Measurements from ENCODE around the gene CWC15. TPM values are rescaled to one million over a fixed set of nuclear protein-coding genes. Genes with fewer than 3 reads are reported as not detected.

Gene CWC15
- total RNA-seq, 2 experiments from 2014 or later = 121 to 124 TPM

DNA sequence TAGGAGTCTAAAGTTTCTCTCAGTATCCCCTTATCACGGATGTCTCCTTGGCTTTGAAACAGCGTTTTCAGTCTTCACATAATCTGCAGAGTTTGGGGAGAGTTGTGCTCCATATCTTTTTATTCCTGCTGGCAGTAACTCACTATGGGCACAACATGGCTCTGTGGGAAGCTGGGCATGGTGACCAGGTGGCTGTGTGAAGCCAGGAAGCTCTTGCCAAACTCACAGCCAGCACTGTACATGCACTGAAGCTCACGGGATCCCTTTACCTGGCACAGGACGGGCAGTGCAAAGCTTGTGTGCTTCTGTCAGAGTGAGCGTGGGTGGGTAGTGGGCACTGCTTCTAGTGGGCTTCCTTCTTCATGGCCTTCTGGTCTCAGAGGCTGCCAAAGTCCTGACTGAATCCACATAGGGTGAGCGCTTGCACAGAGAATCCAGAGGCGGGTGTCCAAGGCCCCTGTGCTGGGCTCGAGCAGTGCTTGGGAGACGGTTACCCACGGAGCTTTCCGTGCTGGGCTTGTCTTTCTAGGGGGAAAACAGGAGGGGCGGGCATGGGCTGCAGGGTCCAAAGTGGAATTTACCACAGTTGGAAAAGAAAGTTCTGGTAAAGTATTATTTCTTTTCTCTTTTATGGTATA lies 40.9 kb upstream of the CWC15 start:
- Histone ChIP-seq H3K27ac (ENCODE audit: low read depth in 1 of 2, low read length in 2 of 2) (no peak overlapping the region), H3K4me3 (ENCODE audit: low read length) (no peak overlapping the region), H3K27me3 (ENCODE audit: control insufficient read depth in 1 of 2, insufficient read depth in 2 of 2, low read length in 2 of 2) (peaks cover 7 to 9% of the 10 kb centered on the region in 2 experiments), H3K9me3 (ENCODE audit: control insufficient read depth in 1 of 2, insufficient read depth in 1 of 2, low read length in 2 of 2) (peaks cover 0 to 4% of the 10 kb centered on the region in 2 experiments), H3K4me1 (ENCODE audit: insufficient read depth, low read length) (no peaks in the 10 kb centered on the region), H3K36me3 (ENCODE audit: insufficient read depth, low read length) (no peaks in the 10 kb centered on the region)
- no peaks in the 10 kb centered on the region for H3K4me1 Mint-ChIP-seq (ENCODE audit: low read depth)
- H3K27ac Mint-ChIP-seq = no peak overlapping the region
- DNase-seq (no peak), ATAC-seq (ENCODE audit: poor library complexity) (no peak)
- intact Hi-C loops (cut with DNase I, micrococcal nuclease) = no loop called here
- POLR2A ChIA-PET = no interaction called here
- no peaks in the 10 kb centered on the region for H3K9me3 Mint-ChIP-seq
- CTCF ChIA-PET = no interaction called here
- no peaks in the 10 kb centered on the region for H3K36me3 Mint-ChIP-seq (ENCODE audit: low read depth)
- TF ChIP-seq CTCF (IDR thresholded peaks at IDR 0.05) = no peak
- H3K4me3 Mint-ChIP-seq = no peak overlapping the region
- peaks cover 22% of the 10 kb centered on the region for H3K27me3 Mint-ChIP-seq

- intact Hi-C loops (cut with DNase I, micrococcal nuclease) = no loop called here
- ChIA-PET CTCF (no interaction called here), POLR2A (no interaction called here)
- no peaks in the 10 kb centered on the region for H3K36me3 ChIP-seq (ENCODE audit: insufficient read depth, low read length)
- Mint-ChIP-seq H3K9me3 (no peaks in the 10 kb centered on the region), H3K27ac (no peak overlapping the region), H3K36me3 (ENCODE audit: low read depth) (no peaks in the 10 kb centered on the region), H3K4me3 (no peak overlapping the region), H3K27me3 (peaks cover 26% of the 10 kb centered on the region), H3K4me1 (ENCODE audit: low read depth) (no peaks in the 10 kb centered on the region)
- no peaks in the 10 kb centered on the region for H3K4me1 ChIP-seq (ENCODE audit: insufficient read depth, low read length)
- TF ChIP-seq CTCF (IDR thresholded peaks at IDR 0.05) = no peak
- no peak overlapping the region for H3K27ac ChIP-seq (ENCODE audit: low read depth in 1 of 2, low read length in 2 of 2)
- H3K9me3 ChIP-seq (ENCODE audit: control insufficient read depth in 1 of 2, insufficient read depth in 1 of 2, low read length in 2 of 2) = peaks cover 0 to 4% of the 10 kb centered on the region in 2 experiments
- no peak for ATAC-seq (ENCODE audit: poor library complexity)
- peaks cover 7 to 9% of the 10 kb centered on the region in 2 experiments for H3K27me3 ChIP-seq (ENCODE audit: control insufficient read depth in 1 of 2, insufficient read depth in 2 of 2, low read length in 2 of 2)
- H3K4me3 ChIP-seq (ENCODE audit: low read length) = no peak overlapping the region
- DNase-seq = no peak
Observed at GRCh38 chr11:95011376-95011775, 38.0 kb upstream of the CWC15 start.

DNA sequence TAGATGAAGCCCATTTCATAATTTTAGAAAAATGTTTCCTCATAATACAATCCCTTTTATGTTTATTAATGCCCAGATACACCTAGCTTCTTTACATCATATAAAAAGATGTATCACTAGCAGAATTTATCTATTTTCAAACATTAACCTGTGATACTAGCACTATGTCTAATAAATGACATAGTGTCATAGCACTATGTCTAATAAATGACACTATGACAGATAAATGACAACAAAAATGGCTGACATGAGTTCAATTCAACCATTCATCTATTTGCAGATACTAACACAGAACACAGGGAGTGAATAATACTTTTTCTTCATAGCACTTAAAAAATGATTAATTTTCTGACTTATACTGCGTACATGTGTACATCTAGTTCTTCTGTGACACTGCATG lies 32.3 kb upstream of the CWC15 start:
- no peak for ATAC-seq (ENCODE audit: poor library complexity)
- Mint-ChIP-seq H3K36me3 (ENCODE audit: low read depth) (no peaks in the 10 kb centered on the region), H3K4me1 (ENCODE audit: low read depth) (no peaks in the 10 kb centered on the region), H3K27ac (no peak overlapping the region), H3K27me3 (peaks cover 15% of the 10 kb centered on the region), H3K4me3 (no peak overlapping the region), H3K9me3 (no peaks in the 10 kb centered on the region)
- TF ChIP-seq CTCF (IDR thresholded peaks at IDR 0.05) = no peak
- Histone ChIP-seq H3K9me3 (ENCODE audit: control insufficient read depth in 1 of 2, insufficient read depth in 1 of 2, low read length in 2 of 2) (no peaks in the 10 kb centered on the region), H3K4me1 (ENCODE audit: insufficient read depth, low read length) (no peaks in the 10 kb centered on the region), H3K36me3 (ENCODE audit: insufficient read depth, low read length) (no peaks in the 10 kb centered on the region), H3K4me3 (ENCODE audit: low read length) (no peak overlapping the region), H3K27ac (ENCODE audit: low read depth in 1 of 2, low read length in 2 of 2) (no peak overlapping the region), H3K27me3 (ENCODE audit: control insufficient read depth in 1 of 2, insufficient read depth in 2 of 2, low read length in 2 of 2) (no peaks in the 10 kb centered on the region)
- ChIA-PET POLR2A (no interaction called here), CTCF (no interaction called here)
- DNase-seq = no peak
- intact Hi-C loops (cut with DNase I, micrococcal nuclease) = no loop called here

Data from CD4-positive, alpha-beta T cell (primary cell).